ENCODE data around the gene NSMCE3.

Gene NSMCE3

DNA sequence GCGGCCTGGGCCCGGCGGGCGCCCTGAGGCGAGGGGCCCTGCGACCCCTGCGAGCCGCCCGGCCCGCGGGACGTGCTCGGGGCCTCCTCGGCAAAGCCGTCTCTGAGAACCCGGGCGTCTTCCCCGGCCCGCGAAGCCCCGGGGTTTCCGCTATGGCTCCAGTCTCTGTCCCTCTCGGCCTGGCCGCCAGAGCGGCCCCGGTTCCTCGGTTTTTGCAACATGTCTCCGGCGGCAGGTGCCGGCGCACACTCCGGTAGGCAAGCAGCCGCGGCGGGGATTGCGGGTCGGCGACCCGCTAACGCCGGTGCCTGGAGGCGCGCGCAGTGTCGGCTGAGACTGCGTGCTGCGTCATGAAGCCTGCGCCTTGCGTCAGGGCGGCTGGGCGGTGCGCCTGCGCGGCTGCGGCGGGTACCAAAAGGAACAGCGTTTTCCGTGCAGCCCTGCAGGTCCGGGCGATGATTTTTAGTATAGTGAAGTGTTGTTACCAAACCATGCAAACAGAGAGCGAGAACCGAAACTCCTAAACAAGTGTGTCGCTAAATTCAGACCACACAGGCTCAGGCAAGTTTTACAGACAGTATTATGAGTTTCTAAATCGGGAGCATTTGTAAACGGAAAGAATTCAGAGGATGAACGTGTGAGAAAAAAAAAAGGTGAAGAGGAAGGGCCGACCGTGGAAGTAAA lies at the start of gene NSMCE3:
TSS of gene NSMCE3 (minus strand) at position 338 of the 684 bp plus-strand sequence. CDS start at position 221, 117 bp downstream.
- DNase-seq: peak; percentile 89 to 93 (median 91)

GRCh38 chr15:29316422-29316821 lies 46.8 kb upstream of the NSMCE3 start:
- no peak for DNase-seq

- DNase-seq: no peak
Measured at GRCh38 chr15:29312387-29312786, 42.8 kb upstream of the NSMCE3 start.

- no peak for DNase-seq
Measured at GRCh38 chr15:29311696-29312095, 42.1 kb upstream of the NSMCE3 start.

DNA sequence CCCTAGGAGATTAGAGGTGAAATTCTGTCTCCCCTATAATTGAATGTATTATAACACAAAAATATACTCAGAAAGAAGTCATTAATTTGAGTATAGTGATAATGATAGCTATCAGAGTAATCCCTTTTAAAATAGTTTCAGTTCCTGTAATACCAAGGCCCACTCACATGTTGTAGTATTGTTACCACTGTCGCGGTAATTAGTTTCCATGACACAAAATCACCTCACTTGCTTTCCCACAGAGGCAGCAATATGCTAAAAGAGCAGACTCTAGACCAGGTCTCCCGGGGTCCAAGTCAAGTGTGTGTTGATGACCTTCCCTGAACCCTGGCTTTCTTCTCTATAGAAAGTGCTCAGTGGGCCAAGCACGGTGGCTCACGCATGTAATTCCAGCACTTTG lies 39.5 kb upstream of the NSMCE3 start:
- no peak for DNase-seq

DNA sequence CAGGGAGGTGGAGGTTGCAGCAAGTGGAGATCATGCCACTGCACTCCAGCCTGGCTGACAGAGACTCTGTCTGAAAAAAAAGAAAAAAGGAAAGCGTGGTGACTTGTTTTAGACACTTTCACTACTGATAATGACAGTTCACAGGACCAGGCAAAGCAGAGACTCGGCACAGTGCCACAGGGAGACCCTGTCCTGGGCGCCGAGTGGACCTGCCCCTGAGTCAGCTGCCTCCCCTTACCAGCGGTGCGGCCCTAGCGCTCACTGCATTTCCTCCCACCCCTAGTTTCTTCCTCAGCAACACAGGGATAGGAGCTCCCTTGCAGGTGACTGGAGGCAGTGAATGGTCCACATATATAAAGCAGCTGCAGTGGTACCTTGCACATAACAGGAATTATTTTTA lies 38.7 kb upstream of the NSMCE3 start:
- no peak for DNase-seq

GRCh38 chr15:29305556-29305955 lies 35.9 kb upstream of the NSMCE3 start:
- DNase-seq: peak in 1 of 3 donors; percentile 5

DNA sequence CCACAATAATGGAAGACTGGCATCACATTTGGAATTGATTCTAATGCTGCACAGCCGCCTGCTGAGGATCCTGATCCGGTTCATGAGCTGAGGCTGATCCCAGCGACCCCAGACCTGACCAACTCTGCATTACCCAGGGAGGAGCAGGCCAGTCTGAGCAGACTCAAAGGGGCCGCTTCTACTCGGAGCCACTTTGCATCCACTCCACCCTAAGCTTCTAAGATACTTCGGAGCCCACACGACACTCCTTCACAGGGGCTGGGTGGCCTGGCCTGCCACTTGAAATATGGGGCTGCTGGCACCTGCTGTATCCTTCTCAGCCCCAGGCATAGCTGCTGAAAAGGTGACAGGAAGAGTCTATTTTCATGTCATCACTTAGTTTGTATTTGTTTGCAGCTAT lies 33.2 kb upstream of the NSMCE3 start:
- no peak for DNase-seq

DNA sequence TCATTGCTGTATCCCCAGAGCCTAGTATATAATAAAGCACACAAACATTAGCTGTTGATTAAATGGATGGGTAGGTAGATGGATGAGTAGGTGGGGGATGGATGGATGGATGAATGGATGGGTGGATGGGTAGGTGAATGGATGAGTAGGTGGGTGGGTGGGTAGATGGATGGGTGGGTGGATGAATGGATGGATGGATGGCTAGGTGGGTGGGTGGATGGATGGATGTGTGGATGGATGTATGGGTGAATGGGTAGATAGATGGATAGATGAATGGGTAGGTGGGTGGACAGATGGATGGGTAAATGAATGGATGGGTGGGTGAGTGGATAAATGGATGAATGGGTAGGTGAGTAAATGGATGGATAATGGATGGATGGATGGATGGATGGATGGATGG lies 30.2 kb upstream of the NSMCE3 start:
- no peak for DNase-seq

GRCh38 chr15:29299331-29299730 lies 29.7 kb upstream of the NSMCE3 start:
- no peak for DNase-seq

DNA sequence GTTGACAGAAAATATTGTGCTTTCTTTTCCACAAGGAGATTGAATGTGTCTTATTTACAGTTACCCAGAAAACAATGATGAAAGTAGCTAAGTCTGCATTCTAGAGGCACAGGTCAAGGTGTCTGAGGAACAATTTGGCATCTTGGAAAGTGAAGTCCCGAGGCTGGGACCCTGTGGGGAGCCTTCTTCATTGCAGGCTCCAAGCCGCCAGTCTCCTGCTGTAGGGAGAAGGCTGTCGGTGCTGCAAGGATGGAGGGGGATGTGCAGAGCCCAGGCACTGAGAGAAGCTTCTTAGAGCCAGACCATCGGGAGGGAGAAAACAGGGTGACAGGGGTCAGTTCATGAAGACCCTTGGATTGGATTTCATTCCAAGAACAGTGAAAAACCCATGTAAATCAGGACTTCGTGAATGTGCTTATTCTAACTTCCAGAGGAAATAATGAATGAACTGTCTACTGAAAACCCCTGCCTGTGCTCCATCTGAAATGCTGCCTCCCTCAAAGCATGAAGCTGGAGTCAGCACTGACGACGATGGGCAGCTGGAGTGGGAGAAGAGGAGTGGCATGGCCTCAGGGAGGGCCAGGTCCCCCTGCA lies 25.2 kb upstream of the NSMCE3 start:
- DNase-seq: no peak

GRCh38 chr15:29291067-29291845 lies 21.6 kb upstream of the NSMCE3 start:
- DNase-seq: no peak

DNA sequence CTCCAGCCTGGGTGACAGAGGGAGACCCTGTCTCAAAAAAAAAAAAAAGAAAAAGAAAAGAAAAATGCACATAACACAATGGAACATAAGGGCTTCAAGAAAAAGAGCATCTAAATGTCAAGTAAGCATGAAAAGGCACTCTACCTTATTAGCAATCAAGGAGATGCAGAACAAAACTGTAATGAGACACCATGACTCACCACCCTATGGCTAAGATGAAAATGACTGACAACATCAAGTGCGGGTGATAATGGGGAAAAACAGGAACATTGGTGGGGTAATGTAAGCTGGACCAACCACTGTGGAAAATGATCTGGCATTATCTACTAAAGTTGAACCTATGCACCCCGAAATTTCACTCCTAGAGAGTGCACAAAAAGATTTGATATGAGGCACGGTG lies 19.6 kb upstream of the NSMCE3 start:
- no peak for DNase-seq

DNA sequence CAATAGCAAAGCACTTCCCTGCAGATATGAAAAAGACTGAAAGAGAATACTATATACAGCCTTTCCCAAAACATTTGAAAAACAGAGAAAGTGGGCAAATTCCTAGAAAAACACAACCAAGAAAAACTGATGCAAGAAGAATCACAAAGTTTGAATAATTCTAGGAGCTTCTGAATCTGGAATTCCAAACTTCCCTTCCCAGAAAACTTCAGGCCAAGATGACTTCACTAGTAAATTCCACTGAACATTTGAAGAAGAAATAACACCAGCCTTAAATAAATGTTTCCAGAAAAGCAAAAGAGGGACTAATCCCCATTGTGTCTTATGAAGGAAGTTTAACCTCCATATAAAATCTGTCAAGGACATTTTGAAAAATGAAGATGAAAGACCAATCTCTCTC lies 15.8 kb upstream of the NSMCE3 start:
- DNase-seq: no peak

DNA sequence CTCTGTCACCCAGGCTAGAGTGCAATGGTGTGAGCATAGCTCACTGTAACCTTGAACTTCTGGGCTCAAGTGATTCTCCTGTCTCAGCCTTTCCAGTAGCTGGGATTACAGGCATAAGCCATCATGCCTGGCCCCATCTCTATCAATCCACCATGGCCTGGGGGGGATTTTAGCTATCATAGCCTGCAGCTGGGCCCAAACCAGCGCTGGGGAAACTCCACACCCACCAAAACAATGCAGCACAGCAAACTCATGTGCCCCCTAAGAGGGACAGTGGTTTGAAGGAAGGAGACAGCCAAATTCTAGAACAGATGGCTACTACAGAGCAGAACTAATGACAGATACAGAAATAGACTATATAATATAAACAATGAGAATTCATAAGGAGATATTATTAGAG lies 13.8 kb upstream of the NSMCE3 start:
- no peak for DNase-seq

DNA sequence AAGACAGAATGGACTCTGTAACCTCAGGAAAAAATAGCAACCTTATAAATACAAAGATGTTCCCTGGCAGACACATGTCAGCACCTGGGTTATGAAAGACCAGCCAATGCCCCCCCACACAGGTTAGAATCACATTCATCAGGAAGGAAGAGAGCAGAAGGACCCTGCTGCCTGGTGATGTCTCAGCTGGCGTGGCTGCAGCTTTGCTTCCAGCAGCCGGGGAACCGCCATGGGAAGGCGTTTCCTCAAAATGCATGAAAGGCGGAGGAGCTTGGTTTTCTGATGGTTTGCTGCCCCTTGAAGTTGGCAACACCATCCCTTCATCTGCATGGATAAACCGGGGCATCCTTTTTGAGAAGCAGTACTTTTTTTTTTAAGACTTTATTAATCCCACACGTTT lies 10.9 kb upstream of the NSMCE3 start:
- no peak for DNase-seq

DNA sequence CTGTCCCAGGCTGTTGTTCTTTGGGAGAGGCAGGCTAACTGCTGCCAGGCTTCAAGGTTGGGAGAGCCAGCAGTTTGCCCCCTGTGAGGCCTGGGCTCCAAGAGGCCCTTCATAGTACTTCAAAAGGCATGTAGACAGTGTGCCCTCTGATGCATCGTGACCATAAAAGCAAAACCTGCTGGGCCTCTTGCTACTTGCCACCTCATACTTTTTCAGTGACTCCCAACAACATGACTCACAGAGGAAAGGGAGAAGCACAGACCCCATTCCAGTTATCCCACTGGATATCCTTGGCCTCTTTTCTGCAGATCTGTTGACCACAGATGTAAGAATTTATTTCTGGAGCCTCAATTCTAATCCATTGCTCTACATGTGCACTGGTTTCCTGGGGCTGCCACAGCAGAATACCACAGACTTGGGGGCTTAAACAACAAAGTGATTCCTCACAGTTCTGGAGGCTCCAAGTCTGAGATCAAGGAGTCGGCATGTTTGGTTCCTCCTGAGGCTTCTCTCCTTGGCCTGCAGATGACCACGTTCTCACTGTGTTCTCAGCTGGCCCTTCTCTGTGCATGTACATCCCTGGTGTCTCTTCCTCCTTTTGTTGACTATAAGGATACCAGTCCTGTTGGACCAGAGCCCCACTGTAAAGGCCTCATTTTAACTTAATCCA lies 8.9 kb upstream of the NSMCE3 start:
- DNase-seq: no peak

- DNase-seq: no peak
Measured at GRCh38 chr15:29276366-29276765, 6.7 kb upstream of the NSMCE3 start.

GRCh38 chr15:29275855-29276254 lies 6.2 kb upstream of the NSMCE3 start:
- no peak for DNase-seq

DNA sequence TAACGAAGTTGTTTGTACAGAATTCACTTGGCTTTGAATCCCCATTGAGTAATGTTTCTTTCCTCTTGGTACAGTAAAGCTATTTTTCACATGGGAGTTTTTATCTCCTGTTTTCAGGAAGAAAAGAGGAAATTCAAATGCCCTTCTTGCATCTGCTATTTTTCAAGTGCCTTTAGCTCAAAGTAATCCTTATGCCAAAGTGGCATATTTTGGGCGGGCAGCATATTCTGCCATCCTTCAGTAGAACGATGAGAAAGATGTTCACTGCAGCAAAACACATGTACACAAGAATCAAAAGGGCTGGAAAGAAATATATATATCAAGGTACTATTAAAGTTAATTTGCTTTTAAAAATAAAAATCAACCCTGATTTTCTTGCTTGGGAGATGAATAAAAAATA lies 5.3 kb upstream of the NSMCE3 start:
- DNase-seq: no peak

DNA sequence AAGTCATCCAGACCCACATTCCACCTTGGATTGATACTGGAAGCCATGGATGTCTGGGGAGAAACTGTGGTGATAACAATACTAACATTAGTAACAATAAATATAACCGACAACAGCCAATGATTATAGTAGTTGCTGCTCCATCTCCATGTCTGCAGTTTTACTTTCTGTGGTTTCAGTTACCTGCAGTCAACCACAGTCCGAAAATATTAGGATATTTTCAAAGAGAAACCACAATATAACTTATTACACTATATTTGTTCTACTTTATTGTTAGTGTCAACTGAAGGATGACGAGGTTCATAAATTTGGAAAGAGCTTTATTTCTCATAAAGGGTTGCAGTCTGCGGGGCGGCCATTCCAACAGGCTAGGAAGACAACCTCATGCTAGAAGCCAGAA lies 2.6 kb upstream of the NSMCE3 start:
- no peak for DNase-seq

GRCh38 chr15:29270976-29271375 lies 1.4 kb upstream of the NSMCE3 start:
- DNase-seq: no peak

DNA sequence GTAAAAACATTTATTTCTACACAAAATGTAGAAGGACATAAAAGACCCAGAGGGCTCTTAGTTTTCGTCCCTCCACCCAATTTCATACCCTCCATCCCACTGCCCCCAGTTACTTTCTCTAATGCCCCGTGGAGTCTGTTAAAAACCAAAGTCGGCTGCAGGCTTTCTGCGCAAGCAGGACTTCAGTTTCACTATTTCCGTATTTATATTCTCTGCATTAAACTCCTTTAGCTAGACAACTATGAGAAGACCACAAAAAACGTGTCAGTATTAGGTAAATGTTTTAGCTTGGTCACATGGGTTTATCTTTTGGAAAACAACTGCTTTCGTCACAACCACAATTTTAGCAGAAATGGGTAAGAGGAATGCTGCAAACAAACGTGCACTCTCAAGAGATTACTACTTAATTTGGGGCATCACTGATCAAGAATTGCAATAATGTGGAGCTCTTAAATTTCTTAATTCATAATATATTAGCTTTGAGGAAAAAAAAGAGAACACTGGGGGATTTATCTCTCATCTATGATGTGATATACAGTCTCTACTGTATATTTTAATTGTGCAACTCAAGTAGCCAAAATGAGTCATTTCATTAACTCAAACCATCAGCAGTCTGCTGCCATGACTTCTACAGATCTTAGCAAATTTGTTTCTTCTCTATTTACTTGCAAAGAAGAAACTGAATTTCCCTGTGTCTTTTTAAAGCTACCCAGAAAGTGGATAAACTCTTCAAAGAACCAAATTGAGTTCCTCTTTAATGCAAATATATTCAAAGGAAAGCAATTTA lies 740 bp upstream of the NSMCE3 start:
- peak in 2 of 3 donors; percentile 46 to 48 for DNase-seq
